ENCODE measurements around the gene JSRP1. TPM values are rescaled to one million over a fixed set of nuclear protein-coding genes. Genes with fewer than 3 reads are reported as not detected.

Gene JSRP1
- total and polyA plus RNA-seq, 10 of the 15 experiments (the other 5 are each of a cell fraction or from before 2014, with no cell fraction given), result 0.41 to 0.91 (median 0.49) TPM; not detected in 7

- BruUV-seq (replicated peaks), result no TSS peak
- ChIA-PET SMC1A (ENCODE audit: uncharacterized antibody, unreplicated experiment) (interaction anchor here (0.7 to 5.4 kb wide), 7 partner anchors 21 to 352 kb away, joined by 3 to 46 read pairs (median 3); partner anchors contain the start of gene PLEKHJ1), CTCF (interaction anchor here (0.9 to 6.7 kb wide), 6 partner anchors 14 to 105 kb away, joined by 4 to 130 read pairs (median 12); partner anchors contain the start of gene PLEKHJ1), POLR2A (interaction anchor here (0.5 to 4.7 kb wide), 8 partner anchors 11 to 174 kb away, joined by 3 to 54 read pairs (median 4); partner anchors contain the start of genes PLEKHJ1 and TIMM13), RAD21 (ENCODE audit: unreplicated experiment) (interaction anchor here (0.8 to 5.4 kb wide), 7 partner anchors 11 to 108 kb away, joined by 3 to 72 read pairs (median 3); partner anchors contain the start of gene SF3A2)
- Histone ChIP-seq H3K27ac (ENCODE audit: control insufficient read depth, insufficient read depth) (no peak overlapping the region), H2AFZ (ENCODE audit: control insufficient read depth, low read depth, low read length) (no peak overlapping the region), H3K4me2 (ENCODE audit: control insufficient read depth, insufficient read depth) (peak overlapping the region; percentile 38; the same call in 1 of the 2 replicates), H3K4me3 (no peak overlapping the region), H4K20me1 (ENCODE audit: control insufficient read depth, insufficient read depth) (no peaks in the 10 kb centered on the region), H3K27me3 (replicated peaks in 1 of 2; ENCODE audit: control insufficient read depth in 2 of 2, insufficient read depth in 2 of 2, low read length in 1 of 2) (no peaks in the 10 kb centered on the region; a peak in 1 of 4 replicates), H3K9me3 (replicated peaks; ENCODE audit: control insufficient read depth, insufficient read depth, low read length) (no peaks in the 10 kb centered on the region), H3K36me3 (ENCODE audit: control insufficient read depth in 2 of 2, insufficient read depth in 2 of 2, low read length in 1 of 2) (no peaks in the 10 kb centered on the region), H3K9ac (ENCODE audit: control insufficient read depth, insufficient read depth, low read length) (no peak overlapping the region), H3K79me2 (ENCODE audit: control insufficient read depth, insufficient read depth, low read length) (no peaks in the 10 kb centered on the region), H3K4me1 (ENCODE audit: control insufficient read depth, insufficient read depth, low read length) (peaks cover 19% of the 10 kb centered on the region)
- WGBS (ENCODE audit: insufficient coverage, insufficient replicate concordance, low lambda C conversion rate, missing lambda C conversion rate), result 26% methylated on average over 11 of the region's 11 CpGs
- peak; percentile 64 for ATAC-seq
- no peak for FAIRE-seq
- in situ Hi-C loops (cut with MboI), result no loop called here
- DNase-seq (ENCODE audit: low read depth, low spot score), result no peak
- intact Hi-C loops (cut with micrococcal nuclease; ENCODE audit: unreplicated experiment), result loop anchor here (10.0 kb wide), 1 partner anchor 166 kb away; the partner anchor contains the start of genes IZUMO4 and MOB3A
- TF ChIP-seq ZNF622 (IDR thresholded peaks at IDR 0.05), result no peak
- TF ChIP-seq IKZF1 (conservative IDR thresholded peaks at IDR 0.05), result peak; percentile 74
- no peak for TF ChIP-seq STAT1 (conservative IDR thresholded peaks at IDR 0.05)
- peak; percentile 50; the same call in 1 of the 2 replicates for TF ChIP-seq CREM (IDR thresholded peaks at IDR 0.05; ENCODE audit: low read depth)
- peak; percentile 96 for TF ChIP-seq ATF7 (IDR thresholded peaks at IDR 0.05; ENCODE audit: low read depth)
- no peak for TF ChIP-seq NR2F1 (conservative IDR thresholded peaks at IDR 0.05)
- TF ChIP-seq ATF2 (IDR thresholded peaks at IDR 0.05; ENCODE audit: low read length), result peak; percentile 85
- TF ChIP-seq EED (IDR thresholded peaks at IDR 0.05; ENCODE audit: low read depth), result peak; percentile 59
- TF ChIP-seq JUND (IDR thresholded peaks at IDR 0.05; ENCODE audit: low read depth, low read length), result peak; percentile 30; the same call in 1 of the 2 replicates
- TF ChIP-seq, protein P1, sequence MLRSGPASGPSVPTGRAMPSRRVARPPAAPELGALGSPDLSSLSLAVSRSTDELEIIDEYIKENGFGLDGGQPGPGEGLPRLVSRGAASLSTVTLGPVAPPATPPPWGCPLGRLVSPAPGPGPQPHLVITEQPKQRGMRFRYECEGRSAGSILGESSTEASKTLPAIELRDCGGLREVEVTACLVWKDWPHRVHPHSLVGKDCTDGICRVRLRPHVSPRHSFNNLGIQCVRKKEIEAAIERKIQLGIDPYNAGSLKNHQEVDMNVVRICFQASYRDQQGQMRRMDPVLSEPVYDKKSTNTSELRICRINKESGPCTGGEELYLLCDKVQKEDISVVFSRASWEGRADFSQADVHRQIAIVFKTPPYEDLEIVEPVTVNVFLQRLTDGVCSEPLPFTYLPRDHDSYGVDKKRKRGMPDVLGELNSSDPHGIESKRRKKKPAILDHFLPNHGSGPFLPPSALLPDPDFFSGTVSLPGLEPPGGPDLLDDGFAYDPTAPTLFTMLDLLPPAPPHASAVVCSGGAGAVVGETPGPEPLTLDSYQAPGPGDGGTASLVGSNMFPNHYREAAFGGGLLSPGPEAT (IDR thresholded peaks at IDR 0.05; ENCODE audit: low read depth), result peak; percentile 69
- peak; percentile 95 for TF ChIP-seq POU2F2 (IDR thresholded peaks at IDR 0.05; ENCODE audit: borderline replicate concordance, low read depth, low read length)
- TF ChIP-seq NFXL1 (IDR thresholded peaks at IDR 0.05; ENCODE audit: borderline replicate concordance), result no peak
- peak in 1 of 2 experiments; percentile 21; a peak in 1 of 4 replicates for TF ChIP-seq BHLHE40 (IDR thresholded peaks at IDR 0.05; ENCODE audit: borderline replicate concordance in 1 of 2, low read depth in 2 of 2, low read length in 1 of 2)
- peak in 1 of 2 experiments; percentile 47; a peak in 2 of 4 replicates for TF ChIP-seq EP300 (IDR thresholded peaks at IDR 0.05; ENCODE audit: borderline replicate concordance in 1 of 2, control insufficient read depth in 1 of 2, low read depth in 2 of 2, low read length in 2 of 2)
- no peak for TF ChIP-seq CHD4 (IDR thresholded peaks at IDR 0.05)
- TF ChIP-seq GATAD2B (conservative IDR thresholded peaks at IDR 0.05; ENCODE audit: low read depth), result peak; percentile 34; the same call in 1 of the 2 replicates
- TF ChIP-seq CBFB (IDR thresholded peaks at IDR 0.05; ENCODE audit: low read depth), result peak; percentile 63; the same call in 1 of the 2 replicates
- TF ChIP-seq JUNB (IDR thresholded peaks at IDR 0.05), result peak; percentile 59
- TF ChIP-seq, protein P2, sequence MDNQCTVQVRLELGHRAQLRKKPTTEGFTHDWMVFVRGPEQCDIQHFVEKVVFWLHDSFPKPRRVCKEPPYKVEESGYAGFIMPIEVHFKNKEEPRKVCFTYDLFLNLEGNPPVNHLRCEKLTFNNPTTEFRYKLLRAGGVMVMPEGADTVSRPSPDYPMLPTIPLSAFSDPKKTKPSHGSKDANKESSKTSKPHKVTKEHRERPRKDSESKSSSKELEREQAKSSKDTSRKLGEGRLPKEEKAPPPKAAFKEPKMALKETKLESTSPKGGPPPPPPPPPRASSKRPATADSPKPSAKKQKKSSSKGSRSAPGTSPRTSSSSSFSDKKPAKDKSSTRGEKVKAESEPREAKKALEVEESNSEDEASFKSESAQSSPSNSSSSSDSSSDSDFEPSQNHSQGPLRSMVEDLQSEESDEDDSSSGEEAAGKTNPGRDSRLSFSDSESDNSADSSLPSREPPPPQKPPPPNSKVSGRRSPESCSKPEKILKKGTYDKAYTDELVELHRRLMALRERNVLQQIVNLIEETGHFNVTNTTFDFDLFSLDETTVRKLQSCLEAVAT (IDR thresholded peaks at IDR 0.05), result peak; percentile 62; the same call in 1 of the 2 replicates
- peak; percentile 96 for TF ChIP-seq RUNX3 (IDR thresholded peaks at IDR 0.05; ENCODE audit: low read length)
Observed at GRCh38 chr19:2260341-2260805, 4.2 kb upstream of the JSRP1 start.

Measured in GM12878 (cell line).